ENCODE results near the gene ARL15.

- TF ChIP-seq CTCF (conservative IDR thresholded peaks at IDR 0.05; ENCODE audit: low read depth, low read length) (no peak), EZH2 (IDR thresholded peaks at IDR 0.05; ENCODE audit: low read length, unreplicated experiment) (no peak), EZH2phosphoT487 (IDR thresholded peaks at IDR 0.05; ENCODE audit: borderline replicate concordance, low read length) (no peak)
Observed at GRCh38 chr5:54281960-54282692, 28.2 kb downstream of the ARL15 start.

All from PC-3 (cell line).